Progenitor cell of endocrine pancreas (in vitro differentiated cells): ENCODE measurements around the gene C12orf60. TPM values are rescaled to one million over a fixed set of nuclear protein-coding genes. Genes with fewer than 3 reads are reported as not detected.

ENCODE experiments used
- DNase-seq: peaks from one replicate; pipeline ENCODE4 v3.0.0; 2021; ENCODE audit warnings: low spot score; ENCODE audit not compliant: unreplicated experiment
- H3K27ac Mint-ChIP-seq: 2 replicates; pipeline ENCODE4 v1.8.0; 2021; ENCODE audit warnings: mild to moderate bottlenecking, moderate library complexity, mixed read lengths
- H3K27me3 Mint-ChIP-seq: 2 replicates; pipeline ENCODE4 v1.8.0; 2021; ENCODE audit warnings: mixed read lengths
- H3K36me3 Mint-ChIP-seq: 2 replicates; pipeline ENCODE4 v1.8.0; 2022; ENCODE audit warnings: mixed read lengths; ENCODE audit not compliant: insufficient read depth
- H3K4me1 Mint-ChIP-seq: 2 replicates; pipeline ENCODE4 v1.8.0; 2021; ENCODE audit warnings: low read depth, mixed read lengths
- H3K4me3 Mint-ChIP-seq: 2 replicates; pipeline ENCODE4 v1.8.0; 2021; ENCODE audit warnings: low read depth, mild to moderate bottlenecking, moderate library complexity, mixed read lengths
- H3K9me3 Mint-ChIP-seq: 2 replicates; pipeline ENCODE4 v1.8.0; 2021; ENCODE audit warnings: low read depth, mixed read lengths
- total RNA-seq: library from RNA; stranded (reverse); gene quantifications from 2 replicates; pipeline ENCODE4 v1.2.1, GENCODE V29; 2021
- TF ChIP-seq, protein P1 (sequence below): fragments of 200-600 bp; sonication (generic); IDR thresholded peaks from one replicate; pipeline ENCODE4 v1.5.0; 2021; ENCODE audit warnings: antibody characterized with exemption, mild to moderate bottlenecking; ENCODE audit not compliant: unreplicated experiment

C12orf60 gene
- total RNA-seq, 1 donor from 2014 or later, result 2.7 TPM

DNA sequence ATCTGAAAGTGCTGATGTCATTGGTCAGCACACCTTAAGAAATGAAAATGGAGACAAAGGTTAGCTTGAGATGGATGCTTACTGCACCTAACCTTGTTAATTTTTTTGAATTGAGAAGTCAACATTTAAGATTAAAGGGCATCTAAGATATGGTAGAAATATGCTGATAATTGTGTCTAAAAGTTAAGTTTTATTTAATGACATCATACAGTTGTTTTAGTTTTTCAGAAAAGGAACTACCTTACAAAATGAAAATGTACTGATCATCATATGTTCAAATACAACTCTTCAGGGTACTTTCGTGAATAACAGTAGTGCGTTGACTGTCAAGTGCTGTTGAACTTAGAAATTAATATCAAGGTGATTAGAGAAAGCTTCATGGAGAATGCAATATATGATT is 8.0 kb downstream of the C12orf60 start:
- no peaks in the 10 kb centered on the region for H3K4me1 Mint-ChIP-seq
- H3K27me3 Mint-ChIP-seq, result no peaks in the 10 kb centered on the region
- no peak overlapping the region for H3K4me3 Mint-ChIP-seq
- no peaks in the 10 kb centered on the region for H3K9me3 Mint-ChIP-seq
- DNase-seq, result no peak
- TF ChIP-seq, protein P1, sequence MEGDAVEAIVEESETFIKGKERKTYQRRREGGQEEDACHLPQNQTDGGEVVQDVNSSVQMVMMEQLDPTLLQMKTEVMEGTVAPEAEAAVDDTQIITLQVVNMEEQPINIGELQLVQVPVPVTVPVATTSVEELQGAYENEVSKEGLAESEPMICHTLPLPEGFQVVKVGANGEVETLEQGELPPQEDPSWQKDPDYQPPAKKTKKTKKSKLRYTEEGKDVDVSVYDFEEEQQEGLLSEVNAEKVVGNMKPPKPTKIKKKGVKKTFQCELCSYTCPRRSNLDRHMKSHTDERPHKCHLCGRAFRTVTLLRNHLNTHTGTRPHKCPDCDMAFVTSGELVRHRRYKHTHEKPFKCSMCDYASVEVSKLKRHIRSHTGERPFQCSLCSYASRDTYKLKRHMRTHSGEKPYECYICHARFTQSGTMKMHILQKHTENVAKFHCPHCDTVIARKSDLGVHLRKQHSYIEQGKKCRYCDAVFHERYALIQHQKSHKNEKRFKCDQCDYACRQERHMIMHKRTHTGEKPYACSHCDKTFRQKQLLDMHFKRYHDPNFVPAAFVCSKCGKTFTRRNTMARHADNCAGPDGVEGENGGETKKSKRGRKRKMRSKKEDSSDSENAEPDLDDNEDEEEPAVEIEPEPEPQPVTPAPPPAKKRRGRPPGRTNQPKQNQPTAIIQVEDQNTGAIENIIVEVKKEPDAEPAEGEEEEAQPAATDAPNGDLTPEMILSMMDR, result no peak
- H3K36me3 Mint-ChIP-seq, result no peaks in the 10 kb centered on the region
- no peak overlapping the region for H3K27ac Mint-ChIP-seq

DNA sequence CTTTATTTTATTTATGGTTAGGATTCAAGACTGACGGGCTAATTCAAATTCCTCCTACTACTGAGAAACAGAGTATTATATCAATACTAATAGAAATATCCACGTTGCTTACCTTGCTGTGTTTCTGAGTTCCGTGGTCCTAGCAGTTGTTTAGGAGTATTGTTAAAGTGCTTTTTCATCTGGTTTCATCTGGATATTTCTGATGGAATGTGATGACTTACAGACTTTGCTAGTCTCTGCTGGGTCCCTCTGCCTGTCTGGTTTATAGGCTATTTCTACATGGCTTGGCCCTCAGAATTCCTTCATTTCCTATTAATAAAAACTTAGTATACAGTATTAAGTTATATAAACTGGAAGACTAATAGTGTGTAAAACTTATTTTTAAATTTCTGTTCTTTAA is 10.5 kb downstream of the C12orf60 start, which contains the start of gene SMCO3:
Gene SMCO3 (minus strand): TSS at position 169 of the 400 bp plus-strand sequence. CDS start 7,502 bp downstream, outside the sequence.
- TF ChIP-seq, protein P1, result no peak
- Mint-ChIP-seq H3K27ac (no peak within 1 kb of the TSS), H3K4me3 (no peak within 1 kb of the TSS), H3K27me3 (no peaks in the 10 kb centered on the region), H3K4me1 (no peaks in the 10 kb centered on the region), H3K9me3 (peaks cover 3% of the 10 kb centered on the region), H3K36me3 (no peaks in the 10 kb centered on the region)
- DNase-seq, result no peak

DNA sequence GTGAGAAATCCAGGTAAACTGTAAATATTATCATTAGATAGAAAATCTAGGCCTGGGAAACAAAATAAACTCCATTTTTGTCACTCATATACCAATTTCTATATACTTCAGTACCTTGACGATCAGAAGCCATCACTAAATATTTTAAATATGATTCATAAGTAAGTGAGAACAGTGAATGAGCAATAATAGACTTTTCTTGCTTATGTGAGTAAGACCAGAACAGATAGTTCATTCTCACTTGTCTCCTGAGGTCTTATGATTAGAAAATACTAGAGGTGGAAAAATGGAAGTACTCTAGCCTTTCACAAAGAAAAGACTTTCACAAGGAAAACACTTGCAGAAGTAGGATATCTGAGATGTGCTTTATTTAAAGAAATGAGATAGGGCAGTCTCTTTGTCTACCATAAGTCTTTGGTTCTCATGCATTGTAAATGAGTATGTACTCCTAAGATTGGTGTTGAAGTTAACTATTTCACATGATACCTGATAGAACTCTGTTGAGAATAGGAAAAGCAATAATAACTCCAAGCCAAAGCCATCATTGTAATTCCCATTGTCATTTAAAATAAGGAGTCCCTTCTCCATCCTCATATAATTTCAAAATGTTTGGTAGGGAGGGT is 20.7 kb downstream of the C12orf60 start:
- no peaks in the 10 kb centered on the region for H3K36me3 Mint-ChIP-seq
- no peak overlapping the region for H3K27ac Mint-ChIP-seq
- TF ChIP-seq, protein P1, result no peak
- H3K9me3 Mint-ChIP-seq, result no peaks in the 10 kb centered on the region
- no peak overlapping the region for H3K4me3 Mint-ChIP-seq
- no peaks in the 10 kb centered on the region for H3K4me1 Mint-ChIP-seq
- DNase-seq, result no peak
- no peaks in the 10 kb centered on the region for H3K27me3 Mint-ChIP-seq

DNA sequence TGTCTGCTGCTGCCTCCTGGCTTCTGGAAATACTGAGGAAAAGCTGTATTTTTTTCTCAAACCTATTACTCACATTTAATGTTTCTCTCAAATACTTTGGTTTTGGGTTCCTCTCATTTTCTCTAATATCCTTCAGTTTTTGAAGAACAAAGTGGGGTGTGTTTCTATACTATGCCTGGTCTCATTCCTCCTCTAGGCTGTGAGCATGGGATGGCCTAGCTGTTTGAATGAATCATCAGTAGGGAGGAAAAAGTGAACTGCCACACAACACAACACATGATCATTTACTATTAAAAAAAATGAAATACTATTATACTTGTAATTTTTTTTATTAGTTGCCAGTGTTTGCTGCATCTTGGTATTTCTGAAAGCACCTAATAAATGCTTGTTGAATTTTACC is 21.8 kb downstream of the C12orf60 start:
- Mint-ChIP-seq H3K27me3 (no peaks in the 10 kb centered on the region), H3K4me1 (no peaks in the 10 kb centered on the region), H3K9me3 (no peaks in the 10 kb centered on the region), H3K27ac (no peak overlapping the region), H3K4me3 (no peak overlapping the region), H3K36me3 (no peaks in the 10 kb centered on the region)
- TF ChIP-seq, protein P1, result no peak
- DNase-seq, result no peak

DNA sequence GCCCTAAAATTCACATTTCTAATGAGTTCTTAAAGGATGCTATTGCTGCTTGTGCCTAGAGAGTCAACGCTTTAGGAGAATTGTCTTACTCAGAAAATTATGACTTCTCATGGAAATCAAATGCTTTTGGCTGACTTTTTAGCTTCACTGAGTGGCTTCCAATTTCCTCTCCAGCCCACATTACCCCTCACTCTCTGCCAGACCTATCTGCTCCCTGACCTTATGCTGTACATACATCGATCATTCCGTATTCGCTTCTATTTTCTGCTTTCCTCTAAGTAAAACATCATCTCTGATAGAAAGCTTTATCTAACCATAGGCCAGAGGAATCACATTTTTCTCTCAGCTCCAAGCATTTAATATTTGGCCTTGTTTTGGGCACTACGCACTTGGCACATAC is 23.0 kb downstream of the C12orf60 start:
- no peak for DNase-seq
- Mint-ChIP-seq H3K27me3 (no peaks in the 10 kb centered on the region), H3K4me3 (no peak overlapping the region), H3K9me3 (no peaks in the 10 kb centered on the region), H3K27ac (no peak overlapping the region), H3K4me1 (no peaks in the 10 kb centered on the region), H3K36me3 (no peaks in the 10 kb centered on the region)
- TF ChIP-seq, protein P1, result no peak
